HG02938 (cell line): ENCODE measurements around the gene PKP2.
"Not testable (repeated sequence)": the region's sequence is repeated elsewhere in the genome, so short reads cannot be mapped to it uniquely, and the experiment has no call there.

ENCODE experiments used
- ATAC-seq: cut with Tn5 transposase; IDR thresholded peaks from one replicate; pipeline ENCODE4 v1.9.1; 2021; ENCODE audit warnings: mild to moderate bottlenecking, moderate library complexity; ENCODE audit not compliant: unreplicated experiment

PKP2 gene

DNA sequence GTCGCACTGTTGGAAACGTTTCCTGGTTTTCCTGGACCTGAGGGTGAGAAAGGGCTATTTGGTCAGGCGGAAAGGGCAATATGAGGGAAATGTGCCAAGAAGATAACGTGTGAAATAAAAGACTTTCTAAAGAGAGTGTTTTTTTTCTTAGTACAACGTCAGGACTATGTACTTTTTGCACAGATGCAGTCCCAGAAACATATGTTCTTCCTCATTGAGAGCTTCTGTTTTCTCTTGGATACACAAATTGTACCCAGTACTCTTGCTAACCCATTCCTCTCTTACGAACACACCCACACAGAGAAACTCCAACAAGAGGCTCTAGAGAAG lies 669 bp upstream of the PKP2 start:
- ATAC-seq: no peak

DNA sequence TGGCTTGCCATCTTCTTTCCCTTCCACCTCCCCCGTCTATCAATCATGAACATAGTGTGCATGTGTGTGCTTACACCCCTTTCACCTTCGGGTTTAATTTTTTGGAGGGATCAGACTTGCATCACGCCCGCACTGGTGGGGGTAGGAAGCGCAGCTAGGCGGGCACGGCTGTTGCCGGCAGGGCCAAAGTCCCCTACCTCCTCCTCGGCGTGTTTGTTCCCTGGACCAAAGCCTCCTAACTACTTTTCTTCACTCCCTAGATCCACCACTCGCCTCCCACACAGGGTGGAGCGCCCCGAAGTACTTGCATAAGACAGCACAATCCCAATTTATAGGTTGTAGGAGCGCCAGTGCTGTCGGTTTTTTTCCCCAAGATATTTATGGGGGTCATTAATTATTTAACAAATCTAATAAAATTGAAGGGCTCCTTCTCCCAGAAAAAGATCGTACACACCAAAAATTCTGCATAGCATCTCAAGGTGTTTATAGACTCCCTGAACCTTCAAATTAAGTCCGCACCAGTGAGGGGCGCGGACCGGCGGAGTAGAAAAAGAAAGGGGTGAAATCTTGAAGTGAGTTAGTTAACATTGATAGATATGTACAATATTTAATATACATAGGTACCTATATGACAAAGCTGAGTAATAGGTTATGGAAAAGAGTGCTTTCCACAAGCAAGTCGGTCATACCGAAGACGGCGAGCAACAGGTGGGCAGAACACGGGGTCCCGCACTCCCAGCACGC lies 717 bp downstream of the PKP2 start:
- ATAC-seq: no peak

DNA sequence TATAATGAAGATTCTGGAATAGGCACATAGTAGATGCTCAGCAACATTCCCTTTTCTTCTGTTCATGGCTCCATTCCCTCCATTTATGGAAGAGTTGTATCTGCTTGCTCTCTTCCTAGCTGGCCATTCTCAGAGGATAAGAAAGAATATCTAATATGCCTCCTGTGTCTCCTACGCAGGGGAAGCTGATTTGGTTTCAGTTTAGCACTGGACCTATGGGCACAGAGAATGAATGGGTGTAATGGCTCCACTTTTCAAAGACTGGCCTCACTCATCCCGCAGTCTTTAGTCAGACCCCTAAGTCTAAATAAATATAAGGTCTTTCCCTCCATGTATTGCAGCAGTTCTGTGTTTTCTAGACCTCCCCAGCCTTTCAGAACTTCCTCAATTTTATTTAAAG lies 2.0 kb downstream of the PKP2 start:
- ATAC-seq: no peak

DNA sequence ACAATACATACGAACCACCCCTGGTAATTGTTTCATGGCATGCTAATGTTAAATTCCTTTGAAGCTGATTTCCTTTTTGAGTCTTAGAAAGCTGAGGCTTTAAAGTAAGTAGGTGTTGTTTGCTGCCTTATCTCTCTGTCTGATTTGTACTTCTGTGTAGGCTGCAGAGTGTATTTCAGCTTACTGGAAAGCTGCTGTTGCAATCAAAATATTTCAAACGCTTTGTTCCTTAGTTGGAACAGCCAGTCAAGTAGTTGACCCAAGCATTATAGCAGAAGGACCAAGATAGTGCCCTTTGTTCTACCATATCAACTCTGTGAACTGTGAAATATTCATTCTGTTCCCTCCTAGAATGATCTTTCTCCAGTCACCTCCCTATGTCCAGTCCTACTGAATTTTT lies 3.1 kb downstream of the PKP2 start:
- ATAC-seq: no peak

DNA sequence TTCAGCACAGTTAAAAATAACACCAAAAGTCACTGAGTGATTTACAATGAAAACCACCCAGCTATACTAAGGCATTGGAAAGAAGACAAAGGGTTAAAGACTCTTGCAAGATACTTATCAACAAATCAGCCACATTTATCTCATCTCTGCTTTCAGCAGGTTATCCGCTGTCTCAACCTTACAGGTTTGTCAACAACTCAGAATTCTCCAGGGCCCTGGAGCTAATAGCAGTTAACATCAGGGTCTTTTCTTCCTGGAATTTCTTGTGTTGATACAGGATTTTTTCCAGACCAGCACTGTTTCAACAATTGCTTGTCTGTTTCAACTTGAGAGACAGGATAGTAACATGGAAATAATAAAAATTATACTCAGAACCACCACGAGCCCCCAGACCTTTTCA lies 3.5 kb downstream of the PKP2 start:
- ATAC-seq: no peak

DNA sequence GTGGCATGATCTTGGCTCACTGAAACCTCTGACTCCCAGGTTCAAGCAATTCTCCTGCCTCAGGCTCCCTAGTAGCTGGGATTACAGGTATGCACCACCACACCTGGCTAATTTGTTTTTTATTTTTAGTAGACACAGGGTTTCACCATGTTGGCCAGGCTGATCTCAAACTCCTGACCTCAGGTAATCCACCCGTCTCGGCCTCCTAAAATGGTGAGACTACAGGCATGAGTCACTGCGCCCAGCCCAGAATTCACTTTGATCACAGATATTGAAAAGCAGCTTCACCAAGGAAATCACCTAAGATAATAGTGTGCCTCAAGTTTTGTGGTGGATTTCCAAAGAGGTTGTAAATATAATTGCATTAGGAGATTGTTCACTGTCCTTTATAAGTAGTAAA lies 4.2 kb downstream of the PKP2 start:
- ATAC-seq: not testable (repeated sequence)

DNA sequence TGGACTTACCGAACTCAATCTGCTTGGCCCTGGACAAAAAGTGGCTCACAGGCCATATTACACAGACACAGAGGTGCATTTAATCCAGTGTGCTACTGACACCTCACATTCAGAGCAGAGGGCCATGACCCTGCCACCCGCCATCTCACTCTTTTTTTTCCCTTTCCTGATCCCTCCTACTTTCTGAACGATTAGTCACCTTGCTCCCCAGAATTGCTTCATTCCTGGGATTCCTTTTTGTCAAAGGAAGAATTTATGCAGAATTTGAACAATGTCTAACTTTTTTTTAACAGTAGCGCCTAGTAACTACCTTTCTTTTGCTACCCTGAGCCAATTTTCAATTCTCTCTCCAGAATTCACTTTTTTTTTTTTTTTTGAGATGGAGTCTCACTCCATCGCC lies 4.6 kb downstream of the PKP2 start:
- ATAC-seq: no peak

DNA sequence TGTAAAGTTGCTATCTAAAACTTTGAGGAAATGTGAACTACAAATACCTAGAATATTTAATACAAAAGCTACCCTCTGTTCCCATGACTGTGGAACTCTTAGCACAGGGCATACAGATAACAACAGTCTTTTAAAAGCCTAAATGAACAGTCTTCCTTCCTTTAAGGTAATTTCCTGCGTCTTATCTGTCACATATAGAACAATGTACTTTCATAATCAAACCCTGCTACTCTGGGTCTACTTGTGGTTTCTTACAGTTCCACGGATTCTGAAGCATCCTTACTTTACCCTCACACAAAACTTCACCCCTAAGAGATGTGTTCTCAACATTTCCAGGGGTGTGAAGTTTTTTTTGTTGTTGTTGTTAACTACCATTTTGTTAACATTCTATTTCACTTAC lies 5.1 kb downstream of the PKP2 start:
- ATAC-seq: no peak

DNA sequence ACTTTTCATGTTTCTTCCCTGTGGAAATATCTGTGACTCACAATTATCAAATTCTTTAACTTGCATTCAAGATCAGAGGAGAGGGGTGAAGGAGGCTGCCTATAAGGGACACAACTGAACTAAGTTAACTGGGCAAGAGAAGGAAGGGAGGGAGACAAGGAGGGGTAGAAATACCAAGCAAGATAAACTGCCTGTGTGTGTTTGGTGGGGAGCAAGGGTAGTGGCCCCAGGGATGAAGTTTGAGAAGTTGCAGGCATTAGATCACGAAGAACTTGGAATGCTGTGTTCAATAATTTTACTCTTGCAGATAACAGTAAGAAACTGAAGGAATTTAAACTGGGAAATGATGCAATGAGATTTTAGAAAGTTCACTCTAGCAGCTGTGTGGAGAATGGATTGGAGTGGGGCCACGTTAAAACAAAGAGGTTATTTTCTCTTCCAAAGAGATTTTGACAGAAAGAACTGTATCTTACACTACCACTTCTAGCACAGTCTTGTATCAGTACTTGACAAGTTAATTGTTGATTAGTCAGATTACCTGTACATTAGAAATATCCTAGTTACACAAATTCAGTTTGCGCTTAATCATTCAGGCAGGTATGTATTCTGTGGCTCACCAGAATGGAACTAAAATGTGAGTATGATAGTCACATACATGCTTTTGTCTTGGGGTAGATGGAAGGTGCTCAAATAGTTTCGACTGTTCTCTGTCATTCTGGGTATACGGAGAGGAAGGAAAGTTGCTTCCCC lies 7.4 kb downstream of the PKP2 start:
- no peak for ATAC-seq

DNA sequence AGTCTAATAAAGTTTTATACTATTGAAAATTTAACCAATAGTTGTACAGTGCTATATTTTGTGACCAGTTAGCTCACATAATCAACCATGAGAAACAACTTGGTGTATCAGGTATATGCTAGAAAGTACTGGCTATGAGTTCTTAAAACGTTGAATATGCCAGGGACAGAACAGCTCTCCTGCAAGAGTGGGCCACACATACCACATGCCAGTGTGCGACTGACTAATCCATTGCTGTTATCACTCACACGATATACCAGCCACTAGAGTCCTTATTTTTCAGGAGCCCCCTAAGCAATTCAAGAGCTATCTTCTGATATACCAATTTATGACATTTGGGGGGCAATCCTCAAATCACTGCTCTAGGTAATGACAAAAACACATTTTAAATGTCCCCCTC lies 9.5 kb downstream of the PKP2 start:
- no peak for ATAC-seq

DNA sequence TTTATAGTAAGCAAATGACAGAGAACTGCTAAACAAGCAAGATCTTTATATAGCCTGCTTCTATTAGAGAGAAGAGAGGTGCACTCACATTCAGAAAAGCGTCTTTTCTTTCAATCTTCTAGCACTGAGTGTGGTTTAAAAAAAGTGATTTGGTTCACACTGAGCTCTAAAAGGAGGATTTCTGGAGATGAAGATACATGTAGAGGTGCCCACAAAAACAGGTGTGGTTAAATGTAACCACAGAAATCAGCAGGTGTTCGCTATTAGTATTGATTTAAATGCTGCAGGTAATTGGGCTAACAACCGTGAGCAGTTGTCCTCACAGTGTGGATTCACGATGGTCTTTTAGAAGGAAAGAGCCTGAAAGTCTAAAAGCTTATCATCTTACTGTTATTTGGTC lies 10.7 kb downstream of the PKP2 start:
- no peak for ATAC-seq

DNA sequence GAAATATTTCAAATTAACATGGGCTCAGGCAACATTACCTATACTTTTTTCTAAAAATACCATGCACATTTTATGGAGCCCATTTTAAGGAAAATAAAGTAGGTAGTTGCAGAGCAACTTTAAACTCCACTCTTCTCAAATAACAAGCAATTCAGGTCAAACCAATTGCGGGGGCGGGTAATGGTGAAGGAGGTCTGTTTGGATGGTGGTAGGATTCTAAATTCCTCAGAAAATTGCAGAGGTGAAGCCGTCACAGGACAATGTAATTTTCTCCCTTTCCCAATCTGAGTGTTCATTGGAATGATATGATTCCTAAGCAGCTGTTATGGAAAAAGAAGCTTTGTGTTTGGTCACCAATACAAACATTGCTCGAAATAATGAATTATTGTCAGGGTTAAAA lies 11.6 kb downstream of the PKP2 start:
- no peak for ATAC-seq

DNA sequence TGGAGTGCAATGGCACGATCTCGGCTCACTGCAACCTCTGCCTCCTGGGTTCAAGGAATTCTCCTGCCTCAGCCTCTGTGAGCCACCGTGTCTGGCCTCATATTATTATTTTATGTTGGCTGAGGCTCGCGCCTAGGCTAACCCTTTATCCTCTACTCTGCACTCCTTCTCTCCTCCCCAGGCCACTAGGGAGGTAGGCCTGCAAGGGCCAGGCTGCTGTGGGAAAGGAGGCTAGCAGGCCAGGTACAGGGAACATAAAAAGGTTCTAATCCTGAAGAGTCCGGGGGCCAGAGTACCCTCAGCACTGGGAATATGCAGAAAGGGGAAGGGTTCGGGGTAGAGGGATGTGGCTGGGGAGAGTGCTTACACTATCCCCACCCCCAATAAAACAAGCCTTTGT lies 14.9 kb downstream of the PKP2 start:
- ATAC-seq: no peak

DNA sequence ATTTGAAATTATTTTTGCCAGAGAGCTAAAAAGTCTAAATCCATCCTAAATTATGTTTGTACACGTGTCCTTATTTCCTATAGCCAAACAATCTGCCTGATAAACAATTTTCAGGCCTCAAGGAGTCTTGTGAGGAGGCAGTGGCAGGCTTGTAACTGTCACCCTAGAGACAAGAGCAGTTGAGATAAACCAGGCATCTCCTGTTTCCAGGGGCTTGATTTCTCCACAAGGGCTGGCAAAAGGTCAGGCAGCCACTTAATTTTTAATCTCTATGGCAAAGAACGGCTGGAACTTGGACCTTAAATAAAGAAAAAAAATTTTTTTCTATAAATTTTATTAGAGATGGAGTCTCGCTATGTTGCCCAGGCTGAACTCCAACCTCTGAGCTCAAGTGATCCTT lies 15.5 kb downstream of the PKP2 start:
- no peak for ATAC-seq

DNA sequence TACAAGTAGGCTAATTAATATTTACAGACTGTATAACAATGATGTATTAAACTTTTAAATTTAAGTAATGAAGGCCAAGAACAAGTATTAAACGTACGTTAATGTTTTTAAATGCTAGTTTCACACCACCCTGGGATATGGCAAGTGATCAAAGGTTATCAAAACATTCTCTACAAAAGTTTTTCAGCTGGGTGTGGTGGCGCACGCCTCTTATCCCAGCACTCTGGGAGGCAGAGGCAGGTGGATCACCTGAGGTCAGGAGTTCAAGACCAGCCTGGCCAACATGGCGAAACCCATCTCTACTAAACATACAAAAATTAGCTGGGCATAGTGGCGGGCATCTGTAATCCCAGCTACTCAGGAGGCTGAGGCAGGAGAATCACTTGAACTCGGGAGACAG lies 17.5 kb downstream of the PKP2 start:
- ATAC-seq: not testable (repeated sequence)

DNA sequence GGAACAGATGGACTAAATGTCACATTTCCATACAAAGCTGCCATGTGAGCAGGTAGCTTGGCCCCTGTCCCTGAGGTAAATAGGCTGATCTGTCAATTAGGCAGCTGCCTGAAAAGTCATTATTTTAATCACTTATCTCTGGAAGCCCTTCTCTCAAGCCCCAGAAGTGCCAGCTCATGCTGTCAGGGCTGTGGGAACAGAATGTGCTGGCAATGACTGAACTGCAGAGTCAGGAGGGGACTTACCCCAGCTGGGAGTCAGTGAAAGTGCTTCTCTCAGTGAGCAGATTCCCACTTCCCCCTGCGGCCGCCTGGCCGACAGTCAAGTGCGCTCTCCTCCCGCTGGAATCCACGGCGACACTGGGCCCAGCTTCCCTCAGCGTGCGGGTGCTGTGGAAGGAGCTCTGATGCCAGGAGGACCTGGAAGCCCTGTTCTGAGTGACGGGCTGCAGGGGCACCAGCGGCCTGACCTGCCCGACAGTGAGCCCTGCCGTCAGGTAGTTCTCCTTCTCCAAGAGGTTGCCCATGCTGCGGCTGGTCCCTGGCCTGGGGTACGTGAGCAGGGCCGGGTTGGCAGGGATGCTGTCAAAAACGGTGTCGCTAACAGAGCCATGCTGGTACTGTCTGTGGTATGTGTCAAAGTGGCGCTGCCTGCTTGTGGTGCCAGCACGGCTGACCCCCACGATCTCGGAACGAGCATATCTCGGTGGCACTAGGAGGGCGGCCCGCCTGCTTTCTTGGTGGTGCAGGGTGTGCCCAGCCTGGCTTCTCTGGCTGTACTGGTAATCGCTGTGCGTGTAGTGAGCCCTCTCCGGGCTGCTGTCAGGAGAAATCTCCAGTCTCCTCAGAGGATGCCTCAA lies 18.7 kb downstream of the PKP2 start:
- no peak for ATAC-seq

DNA sequence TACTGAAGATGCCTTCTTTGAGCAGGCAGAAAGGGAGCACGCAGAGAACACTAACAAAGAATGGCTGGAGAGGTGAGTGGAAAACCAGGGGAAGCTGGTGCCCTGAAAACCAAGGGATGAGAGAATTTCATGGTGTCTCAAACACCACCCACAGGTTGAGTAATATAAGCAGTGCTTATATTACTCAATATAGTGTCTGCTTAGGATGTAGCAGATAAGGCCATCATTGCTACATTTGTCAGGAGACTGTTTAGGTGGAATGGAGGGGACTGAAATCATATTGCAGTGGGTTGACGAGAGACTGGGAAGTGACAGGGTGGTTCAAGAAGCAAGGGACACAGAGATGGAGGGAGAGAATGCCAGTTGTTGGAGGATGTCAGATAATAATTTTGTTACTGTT lies 20.6 kb downstream of the PKP2 start:
- no peak for ATAC-seq

DNA sequence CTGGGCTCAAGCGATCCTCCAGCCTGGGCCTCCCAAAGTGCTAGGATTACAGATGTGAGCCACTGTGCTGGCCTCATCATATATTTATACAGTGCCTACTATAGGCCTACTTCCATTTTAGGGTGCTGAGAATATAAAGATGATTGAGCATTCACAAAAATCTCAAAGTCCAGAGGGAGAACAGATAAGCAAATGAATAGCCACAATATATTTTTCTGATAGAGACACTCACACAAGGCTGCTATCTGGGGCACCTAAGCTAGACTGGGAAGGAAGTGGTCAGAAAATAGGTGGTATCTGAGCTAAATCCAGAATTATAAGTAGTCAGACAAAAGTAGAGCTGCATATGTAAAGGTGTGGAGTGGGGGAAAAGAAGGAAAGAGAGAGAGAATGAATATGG lies 21.6 kb downstream of the PKP2 start:
- no peak for ATAC-seq

DNA sequence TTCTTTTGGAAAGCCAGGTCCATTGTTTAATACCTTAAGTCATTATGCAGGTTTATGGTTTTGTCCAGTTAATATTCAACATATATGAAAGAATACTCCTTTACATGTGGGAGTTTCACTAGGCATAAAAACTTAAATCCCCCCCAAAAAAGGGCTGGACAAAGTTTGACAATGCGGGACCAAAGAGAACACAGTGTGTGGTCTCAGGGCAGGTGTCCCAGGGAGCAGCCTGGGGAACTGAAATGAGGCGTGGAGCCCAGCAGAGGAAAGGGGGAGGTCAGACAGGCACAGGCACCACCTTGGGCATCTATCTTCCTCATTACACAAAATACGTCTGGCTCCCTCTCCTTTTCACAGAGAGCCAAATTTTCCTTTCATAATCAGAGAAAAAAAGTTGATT lies 22.5 kb downstream of the PKP2 start:
- ATAC-seq: no peak

DNA sequence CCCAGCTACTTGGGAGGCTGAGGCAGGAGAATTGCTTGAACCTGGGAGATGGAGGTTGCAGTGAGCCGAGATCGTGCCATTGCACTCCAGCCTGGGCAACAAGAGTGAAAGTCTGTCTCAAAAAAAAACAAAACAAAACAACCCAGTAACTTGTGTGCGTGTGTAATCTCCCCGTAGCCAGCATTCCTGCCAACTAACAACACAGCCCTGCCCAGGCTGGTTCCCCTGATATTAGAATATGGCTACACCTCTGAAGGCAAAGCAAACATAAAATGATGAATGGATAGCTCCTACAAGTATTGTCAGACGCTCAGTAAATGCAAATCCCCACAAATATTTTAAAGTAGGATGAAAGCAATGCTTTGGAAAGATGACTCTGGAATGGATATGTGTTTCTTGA lies 24.2 kb downstream of the PKP2 start:
- ATAC-seq: not testable (repeated sequence)

DNA sequence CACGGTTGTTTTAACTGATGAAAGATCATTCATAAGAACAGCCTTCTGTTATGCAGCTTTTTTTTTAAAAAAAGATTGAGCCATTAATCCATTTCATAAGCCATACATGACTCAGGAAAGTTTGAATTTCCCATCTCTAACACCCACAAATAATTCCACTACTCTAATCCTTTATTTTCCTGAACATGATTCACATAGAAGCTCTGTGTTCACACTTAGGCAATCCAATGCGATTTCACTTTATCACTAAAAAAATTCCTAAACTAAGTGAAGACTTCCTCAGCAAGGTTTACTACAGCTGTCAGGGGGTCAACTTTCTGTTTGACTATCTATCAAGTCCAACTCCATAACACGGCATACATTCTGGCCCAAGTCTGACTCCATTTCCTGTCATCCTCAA lies 25.9 kb downstream of the PKP2 start:
- no peak for ATAC-seq

DNA sequence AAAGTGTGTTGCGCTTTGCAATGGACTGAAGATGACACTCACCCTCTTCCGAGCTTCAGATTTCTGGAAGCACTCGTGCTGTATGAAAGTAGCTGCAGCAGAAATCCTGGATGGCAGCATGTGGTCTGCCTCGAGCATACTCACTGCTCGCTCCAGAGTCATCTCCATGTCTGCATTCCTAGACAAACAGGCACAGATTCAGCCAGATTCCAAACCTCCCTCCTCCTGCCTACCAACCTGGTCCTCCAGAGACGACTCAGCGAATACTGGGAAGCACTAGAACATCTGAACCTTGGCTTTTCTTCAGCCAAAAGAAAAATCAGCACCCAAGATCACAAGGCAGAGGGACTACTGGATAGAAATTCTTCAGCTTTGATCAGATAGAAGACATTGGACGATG lies 27.7 kb downstream of the PKP2 start:
- ATAC-seq: no peak
